Brain microvascular endothelial cell (primary cell): ENCODE results near the gene HOXA5.

ENCODE experiments used
- DNase-seq: peaks from one replicate; pipeline ENCODE4 v3.0.0-alpha.2; 2020
- H3K27ac ChIP-seq: fragments of 250-450 bp; sonication (Bioruptor Pico); 2 replicates; pipeline ENCODE4 v1.5.1; 2020; ENCODE audit warnings: mild to moderate bottlenecking, moderate library complexity
- H3K27me3 ChIP-seq: fragments of 250-450 bp; sonication (Bioruptor Pico); replicated peaks from 2 replicates; pipeline ENCODE4 v1.5.1; 2020; ENCODE audit warnings: mild to moderate bottlenecking
- H3K36me3 ChIP-seq: fragments of 250-450 bp; sonication (Bioruptor Pico); replicated peaks from 2 replicates; pipeline ENCODE4 v1.5.1; 2020; ENCODE audit warnings: mild to moderate bottlenecking
- H3K4me3 ChIP-seq: 2 replicates; pipeline ENCODE4 v1.5.1; 2011; ENCODE audit warnings: low read depth, mild to moderate bottlenecking, control low read depth, low read length, moderate library complexity
- in situ Hi-C: cut with HindIII; loops from 2 replicates; pipeline ENCODE4 v1.10.0; 2017; ENCODE audit warnings: low sequenced_read_pairs, low pct_ligation_motif_present
- TF ChIP-seq, protein P1 (sequence below): IDR thresholded peaks from 2 replicates; pipeline ENCODE4 v1.5.1; 2011; ENCODE audit warnings: low read depth, mild to moderate bottlenecking, moderate library complexity, low read length, control low read depth, inconsistent platforms; ENCODE audit errors: missing control alignments

Gene HOXA5

DNA sequence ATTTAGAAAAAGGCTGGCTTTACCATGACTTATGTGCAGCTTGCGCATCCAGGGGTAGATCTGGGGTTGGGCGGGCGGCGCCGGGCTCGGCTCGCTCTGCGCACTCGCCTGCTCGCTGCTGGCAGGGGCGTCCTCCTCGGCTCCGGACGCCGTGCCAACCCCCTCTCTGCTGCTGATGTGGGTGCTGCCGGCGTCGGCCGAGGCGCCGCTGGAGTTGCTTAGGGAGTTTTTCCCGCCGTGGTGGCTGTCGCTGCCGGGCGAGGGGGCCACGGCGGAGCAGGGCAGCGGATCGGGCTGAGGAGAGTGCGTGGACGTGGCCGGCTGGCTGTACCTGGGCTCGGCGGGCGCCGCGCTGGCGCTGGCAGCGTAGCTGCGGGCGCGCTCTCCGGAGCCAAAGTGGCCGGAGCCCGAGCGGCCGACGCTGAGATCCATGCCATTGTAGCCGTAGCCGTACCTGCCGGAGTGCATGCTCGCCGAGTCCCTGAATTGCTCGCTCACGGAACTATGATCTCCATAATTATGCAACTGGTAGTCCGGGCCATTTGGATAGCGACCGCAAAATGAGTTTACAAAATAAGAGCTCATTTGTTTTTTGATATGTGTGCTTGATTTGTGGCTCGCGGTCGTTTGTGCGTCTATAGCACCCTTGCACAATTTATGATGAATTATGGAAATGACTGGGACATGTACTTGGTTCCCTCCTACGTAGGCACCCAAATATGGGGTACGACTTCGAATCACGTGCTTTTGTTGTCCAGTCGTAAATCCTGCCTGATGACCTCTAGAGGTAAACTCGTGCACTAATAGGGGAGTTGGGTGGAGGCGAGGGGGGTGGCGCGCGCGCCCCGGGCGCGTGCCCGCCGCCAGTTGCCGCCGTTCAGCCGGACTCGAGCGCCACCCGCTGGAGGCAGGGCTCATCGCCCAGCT lies at the start of gene HOXA5:
TSS of gene HOXA5 (minus strand) at position 659 of the 927 bp plus-strand sequence. CDS start at position 585, 74 bp downstream.
- TF ChIP-seq, protein P1, sequence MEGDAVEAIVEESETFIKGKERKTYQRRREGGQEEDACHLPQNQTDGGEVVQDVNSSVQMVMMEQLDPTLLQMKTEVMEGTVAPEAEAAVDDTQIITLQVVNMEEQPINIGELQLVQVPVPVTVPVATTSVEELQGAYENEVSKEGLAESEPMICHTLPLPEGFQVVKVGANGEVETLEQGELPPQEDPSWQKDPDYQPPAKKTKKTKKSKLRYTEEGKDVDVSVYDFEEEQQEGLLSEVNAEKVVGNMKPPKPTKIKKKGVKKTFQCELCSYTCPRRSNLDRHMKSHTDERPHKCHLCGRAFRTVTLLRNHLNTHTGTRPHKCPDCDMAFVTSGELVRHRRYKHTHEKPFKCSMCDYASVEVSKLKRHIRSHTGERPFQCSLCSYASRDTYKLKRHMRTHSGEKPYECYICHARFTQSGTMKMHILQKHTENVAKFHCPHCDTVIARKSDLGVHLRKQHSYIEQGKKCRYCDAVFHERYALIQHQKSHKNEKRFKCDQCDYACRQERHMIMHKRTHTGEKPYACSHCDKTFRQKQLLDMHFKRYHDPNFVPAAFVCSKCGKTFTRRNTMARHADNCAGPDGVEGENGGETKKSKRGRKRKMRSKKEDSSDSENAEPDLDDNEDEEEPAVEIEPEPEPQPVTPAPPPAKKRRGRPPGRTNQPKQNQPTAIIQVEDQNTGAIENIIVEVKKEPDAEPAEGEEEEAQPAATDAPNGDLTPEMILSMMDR, result peak; percentile 47
- DNase-seq, result no peak
- H3K27me3 ChIP-seq, result peaks cover 96% of the 10 kb centered on the region
- in situ Hi-C loops, result no loop called here
- peak within 1 kb of the TSS; percentile 40 for H3K4me3 ChIP-seq
- H3K27ac ChIP-seq, result no peak within 1 kb of the TSS
- no peaks in the 10 kb centered on the region for H3K36me3 ChIP-seq

DNA sequence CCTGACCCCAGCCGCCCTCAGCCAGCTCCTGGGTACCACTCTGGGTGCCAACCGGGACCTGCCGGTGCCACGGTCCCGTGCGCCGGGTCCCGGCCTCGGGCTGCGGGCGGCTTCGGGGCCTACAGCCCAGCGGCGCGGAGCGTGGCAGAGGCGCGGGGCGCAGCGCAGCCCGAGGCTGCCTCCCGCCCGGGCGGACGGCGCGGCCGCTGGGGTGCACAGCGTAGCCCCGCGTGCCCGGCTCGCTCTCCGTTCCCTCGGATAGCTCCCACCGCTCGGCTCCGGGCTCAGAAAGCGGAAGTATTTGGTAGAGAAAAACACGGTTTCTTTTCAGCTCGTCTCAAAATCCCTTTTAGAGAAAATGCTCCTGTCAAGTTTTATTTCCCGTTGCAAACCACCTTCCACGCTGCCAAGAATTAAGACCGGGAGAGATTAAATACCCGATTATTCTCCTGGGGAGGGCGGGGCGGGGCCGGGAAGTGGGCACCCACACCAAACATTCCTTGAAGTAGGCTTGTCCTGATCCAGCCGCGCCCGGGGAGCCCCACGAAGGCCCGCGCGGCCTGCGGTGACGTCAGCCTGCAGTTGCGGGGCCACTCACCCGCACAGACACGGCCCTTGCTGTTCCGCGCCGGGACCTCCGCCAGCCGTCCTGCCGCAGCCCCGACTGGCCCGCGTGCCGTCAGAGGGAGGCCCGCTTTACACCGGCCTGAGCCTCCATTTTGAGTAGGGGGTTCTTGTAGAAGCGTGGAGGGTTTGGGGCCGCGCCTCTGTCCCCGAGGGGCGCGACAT lies 49.3 kb upstream of the HOXA5 start:
- Histone ChIP-seq H3K27ac (no peak overlapping the region), H3K27me3 (peaks cover 95% of the 10 kb centered on the region), H3K4me3 (no peak overlapping the region), H3K36me3 (no peaks in the 10 kb centered on the region)
- TF ChIP-seq, protein P1, result no peak
- in situ Hi-C loops, result no loop called here
- DNase-seq, result no peak

DNA sequence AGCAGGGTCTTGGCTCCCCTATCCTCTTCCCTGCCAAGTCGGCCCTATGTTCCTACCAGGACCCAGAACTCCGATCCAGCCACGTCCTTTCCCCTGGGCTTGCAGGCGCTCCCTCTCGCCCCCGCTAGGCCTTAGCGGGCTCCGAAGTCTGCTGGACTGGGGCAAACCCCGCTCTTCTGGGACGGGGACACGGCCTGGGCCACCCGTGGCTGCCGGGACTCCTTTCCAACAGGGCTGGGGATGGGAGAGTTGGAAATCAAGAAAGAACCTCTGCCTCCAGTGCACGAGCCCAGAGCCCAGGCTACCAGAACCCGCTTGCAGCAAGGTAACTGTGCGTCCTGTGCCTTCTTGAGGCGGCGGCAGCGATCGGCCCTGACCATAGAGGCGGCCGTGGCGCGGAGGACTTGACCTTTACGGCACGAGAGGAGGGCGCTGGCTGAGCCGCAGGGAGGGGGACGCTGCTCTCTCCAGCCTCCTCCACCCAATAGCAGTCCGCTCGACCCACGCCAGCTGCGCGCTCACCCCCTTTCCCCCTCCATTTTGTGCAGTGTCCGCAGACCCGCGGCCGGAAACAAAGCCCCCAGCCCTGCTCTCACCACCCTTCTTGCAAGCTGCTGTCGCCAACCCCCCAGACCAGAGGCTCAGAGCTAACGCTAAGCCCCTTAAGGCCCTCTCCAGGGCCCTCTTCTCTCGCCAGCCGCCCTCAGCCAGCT lies 48.5 kb upstream of the HOXA5 start:
- Histone ChIP-seq H3K27me3 (peaks cover 95% of the 10 kb centered on the region), H3K4me3 (no peak overlapping the region), H3K27ac (no peak overlapping the region), H3K36me3 (no peaks in the 10 kb centered on the region)
- in situ Hi-C loops, result no loop called here
- no peak for DNase-seq
- TF ChIP-seq, protein P1, result no peak

DNA sequence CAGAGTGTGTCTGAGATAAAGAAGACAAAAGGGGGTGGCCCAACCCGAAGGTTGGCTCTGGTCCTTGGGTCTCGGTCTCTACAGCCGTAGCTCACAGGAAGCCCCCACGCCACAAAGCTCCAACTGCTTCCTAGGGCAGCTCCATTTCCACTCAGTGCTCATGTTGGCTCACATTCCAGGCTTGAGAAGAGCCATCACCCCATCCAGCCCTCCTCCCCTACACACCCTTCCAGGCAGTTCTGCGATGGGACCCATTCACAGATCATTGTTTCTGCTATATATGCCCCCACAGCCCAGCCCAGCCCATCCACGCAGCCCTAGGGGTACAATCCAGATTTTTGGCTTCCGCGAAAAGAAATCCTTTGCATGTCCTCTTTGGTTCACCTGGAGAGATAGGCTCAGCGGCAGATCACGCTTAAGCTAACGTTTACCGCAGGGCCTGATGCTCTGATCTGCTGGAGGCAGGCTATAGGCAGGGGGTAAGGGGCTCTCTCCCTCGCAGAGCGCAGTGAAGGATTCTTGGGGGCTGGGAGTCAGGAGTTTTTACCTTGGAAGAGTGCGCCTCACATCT lies 47.8 kb upstream of the HOXA5 start:
- H3K27ac ChIP-seq, result no peak overlapping the region
- no peak for DNase-seq
- H3K27me3 ChIP-seq, result peaks cover 97% of the 10 kb centered on the region
- TF ChIP-seq, protein P1, result no peak
- no peaks in the 10 kb centered on the region for H3K36me3 ChIP-seq
- in situ Hi-C loops, result no loop called here
- no peak overlapping the region for H3K4me3 ChIP-seq

DNA sequence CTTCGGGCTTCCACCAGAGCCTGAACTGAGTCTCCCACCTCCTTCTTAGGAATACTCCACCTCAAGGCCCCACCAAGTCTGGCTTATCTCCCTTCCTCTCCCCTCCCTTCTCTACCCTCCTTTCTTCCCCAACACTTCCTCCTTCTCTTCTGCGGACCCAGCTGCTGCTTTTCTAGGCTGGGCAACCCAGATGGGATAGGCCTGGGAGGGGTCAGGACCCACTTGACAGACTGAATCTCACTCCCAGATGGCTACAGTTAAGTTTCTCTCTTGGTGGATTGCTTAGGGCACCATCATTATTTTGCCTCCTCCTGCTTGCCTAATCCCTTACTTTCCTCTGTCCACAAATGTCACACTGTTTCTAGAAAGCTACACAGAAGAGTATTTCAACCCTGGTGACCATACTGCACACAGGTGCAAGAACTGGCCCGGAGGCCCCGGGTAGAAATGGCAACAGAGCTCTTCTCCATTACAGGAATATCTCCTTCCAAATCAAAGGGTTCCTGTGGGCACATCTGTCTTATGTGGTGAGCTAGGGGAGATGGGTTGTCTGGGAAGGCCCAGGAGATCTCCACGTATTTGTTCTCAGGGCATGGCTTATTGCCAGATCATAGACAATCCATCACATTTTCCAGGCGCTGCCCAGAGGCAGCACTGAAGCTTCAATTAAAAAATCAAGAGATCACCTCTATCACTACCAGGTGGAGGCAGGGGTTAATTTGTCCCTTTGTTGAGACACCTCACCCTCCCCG lies 46.7 kb upstream of the HOXA5 start:
- Histone ChIP-seq H3K27me3 (peaks cover 98% of the 10 kb centered on the region), H3K36me3 (no peaks in the 10 kb centered on the region), H3K27ac (no peak overlapping the region), H3K4me3 (no peak overlapping the region)
- no peak for DNase-seq
- TF ChIP-seq, protein P1, result no peak
- in situ Hi-C loops, result no loop called here
